ENCODE results near the gene TLE5.

GRCh38 chr19:3061182-3062161 lies 823 bp downstream of the TLE5 start:
- TF ChIP-seq RAD21 (conservative IDR thresholded peaks at IDR 0.05) (peak; percentile 12), CTCF (IDR thresholded peaks at IDR 0.05; ENCODE audit: poor library complexity, severe bottlenecking) (peak; percentile 26), POLR2AphosphoS5 (IDR thresholded peaks at IDR 0.05) (no peak), SMC3 (conservative IDR thresholded peaks at IDR 0.05; ENCODE audit: poor library complexity) (peak; percentile 18), REST (IDR thresholded peaks at IDR 0.05; ENCODE audit: borderline replicate concordance) (no peak)
